HCT116 (cell line): ENCODE data around the gene BRINP1.

Experiments used
- SIN3A ChIP-seq: IDR thresholded peaks from 2 replicates; pipeline ENCODE4 v1.6.1; 2012; ENCODE audit warnings: low read depth
- SP1 ChIP-seq: IDR thresholded peaks from 2 replicates; pipeline ENCODE4 v1.6.1; 2012; ENCODE audit warnings: low read depth

- TF ChIP-seq SP1 (no peak), SIN3A (no peak)
These were observed 34.5 kb downstream of the BRINP1 start for GRCh38 chr9:119334745-119335144.
